Mucosa of descending colon (tissue), 3 donors: ENCODE data around the gene CSK. TPM values are rescaled to one million over a fixed set of nuclear protein-coding genes. Genes with fewer than 3 reads are reported as not detected.

Source experiments
- ATAC-seq: fragments of 200-7000 bp; cut with Tn5 transposase; one replicate; pipeline ENCODE4 v1.9.1; 2020; ENCODE audit warnings: mild to moderate bottlenecking, moderate library complexity
- DNase-seq, 3 donors: peaks; one replicate each; pipeline ENCODE4 v3.0.0-alpha.2; 2020
- H3K36me3 ChIP-seq: fragments of 200-600 bp; one replicate; pipeline ENCODE4 v1.8.0; 2021; ENCODE audit warnings: low read depth, mild to moderate bottlenecking
- H3K4me1 ChIP-seq: fragments of 200-600 bp; one replicate; pipeline ENCODE4 v1.8.0; 2021; ENCODE audit warnings: low read depth, mild to moderate bottlenecking
- H3K4me3 ChIP-seq: fragments of 200-600 bp; one replicate; pipeline ENCODE4 v1.8.0; 2021; ENCODE audit warnings: mild to moderate bottlenecking
- H3K9me3 ChIP-seq: fragments of 200-600 bp; one replicate; pipeline ENCODE4 v1.8.0; 2021; ENCODE audit warnings: mild to moderate bottlenecking
- CTCF ChIP-seq: fragments of 200-600 bp; IDR thresholded peaks from one replicate; pipeline ENCODE4 v1.8.0; 2022; ENCODE audit warnings: antibody characterized with exemption, mild to moderate bottlenecking
- intact Hi-C, 2 donors: fragments of 100-400 bp; cut with DNase I in 1 of 2; cut with micrococcal nuclease in 1 of 2; formaldehyde crosslinking; loops; one replicate each; pipeline versions ENCODE4 v1.11.0 to v1.11.1; 2022; cut with DNase I, micrococcal nuclease
- total RNA-seq, 3 donors: library from RNA; stranded (reverse); fragmentation: NEBNext Ultra II Directional in 2 of 3; extraction: Animal tissue kit (Norgen Biotek cat#: 25700) in 2 of 3; gene quantifications; one replicate each; pipeline versions ENCODE4 v1.2.1 to v1.2.4, GENCODE V29; 2021 to 2023
- donor health status: DM: no; HTN: no; CAD: no; lungs with moderate emphysema.
- donor health status: DM: no; HTN: no; CAD: no.
- donor health status: DM: no; HTN: yes; CAD: no.

The CSK gene
- total RNA-seq, 3 donors from 2014 or later: 66.2 to 103 (median 90.5) TPM

- H3K9me3 ChIP-seq: no peaks in the 10 kb centered on the region
- no peak overlapping the region for H3K4me3 ChIP-seq
- peak; percentile 89 to 93 (median 91) for DNase-seq
- ATAC-seq: peak; percentile 94
- intact Hi-C loops: no loop called here
- H3K36me3 ChIP-seq: peaks cover 9% of the 10 kb centered on the region
- peaks cover 15% of the 10 kb centered on the region for H3K4me1 ChIP-seq
- peak; percentile 99 for TF ChIP-seq CTCF
Observed at GRCh38 chr15:74799856-74800558, 18.1 kb downstream of the CSK start.

- intact Hi-C loops: no loop called here
- Histone ChIP-seq H3K4me3 (no peak overlapping the region), H3K36me3 (peaks cover 9% of the 10 kb centered on the region), H3K4me1 (peaks cover 15% of the 10 kb centered on the region), H3K9me3 (no peaks in the 10 kb centered on the region)
- ATAC-seq (no peak), DNase-seq (peak in 1 of 3 donors; percentile 74)
- TF ChIP-seq CTCF: no peak
Observed at GRCh38 chr15:74800559-74801094, 18.7 kb downstream of the CSK start.

GRCh38 chr15:74801311-74801997 lies 19.6 kb downstream of the CSK start:
- ATAC-seq (no peak), DNase-seq (no peak)
- Histone ChIP-seq H3K4me3 (no peak overlapping the region), H3K4me1 (peaks cover 15% of the 10 kb centered on the region), H3K36me3 (peaks cover 9% of the 10 kb centered on the region), H3K9me3 (no peaks in the 10 kb centered on the region)
- no peak for TF ChIP-seq CTCF
- intact Hi-C loops: no loop called here

- no peak for TF ChIP-seq CTCF
- intact Hi-C loops: no loop called here
- no peak for ATAC-seq
- DNase-seq: no peak
- no peak overlapping the region for H3K4me3 ChIP-seq
- H3K36me3 ChIP-seq: peaks cover 9% of the 10 kb centered on the region
- H3K9me3 ChIP-seq: no peaks in the 10 kb centered on the region
- H3K4me1 ChIP-seq: peaks cover 15% of the 10 kb centered on the region
Observed at GRCh38 chr15:74802290-74802689, 20.4 kb downstream of the CSK start.

- TF ChIP-seq CTCF: no peak
- intact Hi-C loops: no loop called here
- Histone ChIP-seq H3K4me1 (peaks cover 16% of the 10 kb centered on the region), H3K9me3 (no peaks in the 10 kb centered on the region), H3K4me3 (no peak overlapping the region), H3K36me3 (peaks cover 9% of the 10 kb centered on the region)
- no peak for ATAC-seq
- DNase-seq: no peak
Observed at GRCh38 chr15:74802862-74803447, 21.1 kb downstream of the CSK start.
